ENCODE results near the gene OLFM2.

OLFM2 gene

GRCh38 chr19:9872618-9873242 is 63.6 kb downstream of the OLFM2 start:
- Histone ChIP-seq H3K27ac (no peak overlapping the region), H3K9ac (no peak overlapping the region), H3K79me2 (ENCODE audit: insufficient read depth, low read depth) (no peaks in the 10 kb centered on the region), H3K36me3 (ENCODE audit: insufficient read depth) (no peaks in the 10 kb centered on the region), H3K4me1 (ENCODE audit: low read depth, poor library complexity, severe bottlenecking) (no peaks in the 10 kb centered on the region), H3K4me2 (no peak overlapping the region), H3K4me3 (IDR thresholded peaks at IDR 0.05; ENCODE audit: insufficient read depth, low read depth, low read length) (no peak overlapping the region), H2AFZ (ENCODE audit: low read depth) (no peak overlapping the region), H3K27me3 (ENCODE audit: insufficient read depth, low read depth) (peaks cover 32% of the 10 kb centered on the region; the same call in 1 of the 2 replicates), H4K20me1 (ENCODE audit: insufficient read depth) (no peaks in the 10 kb centered on the region)
- TF ChIP-seq CTCF (conservative IDR thresholded peaks at IDR 0.05; ENCODE audit: low read depth, low read length), result no peak

GRCh38 chr19:9871626-9872338 is 64.5 kb downstream of the OLFM2 start:
- Histone ChIP-seq H2AFZ (ENCODE audit: low read depth) (no peak overlapping the region), H3K27me3 (ENCODE audit: insufficient read depth, low read depth) (peaks cover 32% of the 10 kb centered on the region; the same call in 1 of the 2 replicates), H3K36me3 (ENCODE audit: insufficient read depth) (no peaks in the 10 kb centered on the region), H3K79me2 (ENCODE audit: insufficient read depth, low read depth) (no peaks in the 10 kb centered on the region), H3K9ac (no peak overlapping the region), H3K4me1 (ENCODE audit: low read depth, poor library complexity, severe bottlenecking) (no peaks in the 10 kb centered on the region), H3K4me3 (IDR thresholded peaks at IDR 0.05; ENCODE audit: insufficient read depth, low read depth, low read length) (no peak overlapping the region), H3K27ac (no peak overlapping the region), H4K20me1 (ENCODE audit: insufficient read depth) (no peaks in the 10 kb centered on the region), H3K4me2 (no peak overlapping the region)
- TF ChIP-seq CTCF (conservative IDR thresholded peaks at IDR 0.05; ENCODE audit: low read depth, low read length), result no peak

GRCh38 chr19:9868983-9869617 is 67.2 kb downstream of the OLFM2 start:
- Histone ChIP-seq H3K79me2 (ENCODE audit: insufficient read depth, low read depth) (no peaks in the 10 kb centered on the region), H3K27me3 (ENCODE audit: insufficient read depth, low read depth) (peaks cover 33% of the 10 kb centered on the region; the same call in 1 of the 2 replicates), H3K27ac (no peak overlapping the region), H3K9ac (no peak overlapping the region), H3K4me2 (no peak overlapping the region), H2AFZ (ENCODE audit: low read depth) (no peak overlapping the region), H3K36me3 (ENCODE audit: insufficient read depth) (no peaks in the 10 kb centered on the region), H3K4me1 (ENCODE audit: low read depth, poor library complexity, severe bottlenecking) (peaks cover 10% of the 10 kb centered on the region), H3K4me3 (IDR thresholded peaks at IDR 0.05; ENCODE audit: insufficient read depth, low read depth, low read length) (no peak overlapping the region), H4K20me1 (ENCODE audit: insufficient read depth) (no peaks in the 10 kb centered on the region)
- TF ChIP-seq CTCF (conservative IDR thresholded peaks at IDR 0.05; ENCODE audit: low read depth, low read length), result no peak

GRCh38 chr19:9865732-9866501 is 70.4 kb downstream of the OLFM2 start:
- Histone ChIP-seq H3K9ac (no peak overlapping the region), H3K36me3 (ENCODE audit: insufficient read depth) (no peaks in the 10 kb centered on the region), H2AFZ (ENCODE audit: low read depth) (no peak overlapping the region; the same call in 1 of the 2 replicates), H3K4me2 (0 out of 2 replicates have a peak overlapping the region, but pooled peaks have one; percentile 9), H4K20me1 (ENCODE audit: insufficient read depth) (no peaks in the 10 kb centered on the region), H3K79me2 (ENCODE audit: insufficient read depth, low read depth) (no peaks in the 10 kb centered on the region), H3K4me1 (ENCODE audit: low read depth, poor library complexity, severe bottlenecking) (peaks cover 10% of the 10 kb centered on the region), H3K27ac (no peak overlapping the region), H3K27me3 (ENCODE audit: insufficient read depth, low read depth) (peaks cover 23% of the 10 kb centered on the region; the same call in 1 of the 2 replicates), H3K4me3 (IDR thresholded peaks at IDR 0.05; ENCODE audit: insufficient read depth, low read depth, low read length) (no peak overlapping the region)
- TF ChIP-seq CTCF (conservative IDR thresholded peaks at IDR 0.05; ENCODE audit: low read depth, low read length), result no peak
